GM12878 (cell line): ENCODE results near the gene P2RX4.

ENCODE experiments used
- NBN ChIP-seq: fragments of 450-650 bp; IDR thresholded peaks from 2 replicates; pipeline ENCODE4 v1.6.1; 2016
- SUZ12 ChIP-seq: fragments of 200-600 bp; sonication (generic); IDR thresholded peaks from one replicate; pipeline ENCODE4 v1.6.1; 2018; ENCODE audit warnings: antibody characterized with exemption, mild to moderate bottlenecking; ENCODE audit not compliant: unreplicated experiment

DNA sequence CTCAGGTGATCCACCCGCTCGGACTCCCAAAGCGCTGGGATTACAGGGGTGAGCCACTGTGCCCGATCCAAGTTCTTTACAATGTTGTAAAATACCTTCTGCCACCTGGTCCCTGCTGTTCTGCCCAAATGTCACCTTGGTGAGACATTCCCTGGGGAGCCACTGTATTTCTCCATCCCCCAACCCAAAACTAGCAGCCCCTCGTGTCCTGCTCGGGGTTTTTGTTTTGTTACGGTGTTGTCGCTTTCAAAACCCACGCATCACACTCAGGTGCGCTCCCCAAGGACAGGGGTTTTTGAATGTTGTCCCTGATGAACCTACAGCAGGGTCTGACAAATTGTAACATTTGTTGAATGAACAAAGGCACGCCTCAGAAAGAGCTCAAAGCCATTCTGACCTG is 49.1 kb downstream of the P2RX4 start:
- TF ChIP-seq SUZ12, result no peak
- 0 out of 2 replicates have a peak, but pooled peaks have one; percentile 26 for TF ChIP-seq NBN
